GM23338 (cell line): ENCODE data around the gene ERP44.

ENCODE experiments used
- CREB1 ChIP-seq: fragments of 250-450 bp; sonication (Bioruptor Pico); IDR thresholded peaks from 2 replicates; pipeline ENCODE4 v1.5.0; 2020; ENCODE audit warnings: low read depth, mild to moderate bottlenecking, moderate library complexity
- CTCF ChIP-seq, 2 experiments: fragments of 200-600 bp in 1 of 2; sonication (generic) in 1 of 2; conservative IDR thresholded peaks; 2 replicates each; pipeline versions ENCODE4 v1.5.1 to v1.6.1; 2016 to 2017; ENCODE audit warnings: antibody characterized with exemption in 2 of 2, low read depth in 2 of 2, mild to moderate bottlenecking in 2 of 2, moderate library complexity in 1 of 2
- ETS1 ChIP-seq: IDR thresholded peaks from 2 replicates; pipeline ENCODE4 v1.6.1; 2016; ENCODE audit warnings: antibody characterized with exemption
- EZH2 ChIP-seq: fragments of 200-600 bp; sonication (generic); IDR thresholded peaks from one replicate; pipeline ENCODE4 v1.8.0; 2017; ENCODE audit warnings: antibody characterized with exemption, mild to moderate bottlenecking, low read depth; ENCODE audit not compliant: unreplicated experiment
- EZH2phosphoT487 ChIP-seq: fragments of 200-600 bp; sonication (generic); IDR thresholded peaks from one replicate; pipeline ENCODE4 v1.8.1; 2018; ENCODE audit warnings: antibody characterized with exemption; ENCODE audit not compliant: unreplicated experiment
- POLR2AphosphoS5 ChIP-seq: IDR thresholded peaks from 2 replicates; pipeline ENCODE4 v1.6.1; 2016; ENCODE audit warnings: antibody characterized with exemption, low read depth
- REST ChIP-seq: IDR thresholded peaks from one replicate; pipeline ENCODE4 v1.6.1; 2018; ENCODE audit warnings: antibody characterized with exemption; ENCODE audit not compliant: unreplicated experiment
- ZNF331 ChIP-seq: fragments of 250-450 bp; sonication (Bioruptor Pico); IDR thresholded peaks from 2 replicates; pipeline ENCODE4 v1.5.0; 2020; ENCODE audit warnings: low read depth, mild to moderate bottlenecking, moderate library complexity
- ZNF462 ChIP-seq: fragments of 250-450 bp; sonication (Bioruptor Pico); IDR thresholded peaks from 2 replicates; pipeline ENCODE4 v1.5.0; 2020; ENCODE audit warnings: mild to moderate bottlenecking, moderate library complexity

- TF ChIP-seq CTCF (conservative IDR thresholded peaks at IDR 0.05; ENCODE audit: low read depth in 2 of 2): no peak
- TF ChIP-seq EZH2: no peak
- no peak for TF ChIP-seq ZNF462 (CRISPR knock-in tag)
- no peak for TF ChIP-seq CREB1 (CRISPR knock-in tag)
- TF ChIP-seq REST: no peak
- no peak for TF ChIP-seq EZH2phosphoT487
- no peak for TF ChIP-seq POLR2AphosphoS5
- no peak for TF ChIP-seq ZNF331
- TF ChIP-seq ETS1: no peak
These were observed 7.2 kb downstream of the ERP44 start for GRCh38 chr9:100091650-100092049.
